Body of pancreas (tissue), 4 donors: Measurements from ENCODE around the gene ADGRA1. TPM values are rescaled to one million over a fixed set of nuclear protein-coding genes. Genes with fewer than 3 reads are reported as not detected.

Experiments
- ATAC-seq: fragments of 150-250 bp; one replicate; pipeline ENCODE4 v1.9.1; 2016
- DNase-seq, 4 donors: peaks; one replicate each; pipeline ENCODE4 v3.0.0-alpha.2; 2019
- H3K27ac ChIP-seq, 4 donors: fragments of 200-600 bp; sonication (generic); 1 replicate in 3 of 4; 2 replicates in 1 of 4; pipeline versions ENCODE4 v1.5.1 to v1.6.1; 2016 to 2019; ENCODE audit warnings: mild to moderate bottlenecking in 1 of 4, mixed read lengths in 1 of 4, moderate library complexity in 1 of 4
- H3K27me3 ChIP-seq, 2 donors: fragments of 200-600 bp; sonication (generic); one replicate each; pipeline ENCODE4 v1.6.0; 2016; ENCODE audit warnings: mild to moderate bottlenecking in 1 of 2
- H3K36me3 ChIP-seq, 2 donors: fragments of 200-600 bp; sonication (generic); replicated peaks in 1 of 2; 2 replicates each; pipeline ENCODE4 v1.5.1; 2016; ENCODE audit warnings: low read depth in 2 of 2; ENCODE audit not compliant: insufficient read depth in 1 of 2
- H3K4me1 ChIP-seq: fragments of 200-600 bp; sonication (generic); one replicate; pipeline ENCODE4 v1.6.0; 2016
- H3K4me3 ChIP-seq, 2 donors: fragments of 200-600 bp; sonication (generic); 1 replicate in 1 of 2; 2 replicates in 1 of 2; pipeline ENCODE4 v1.5.1; 2016 to 2019
- H3K9me3 ChIP-seq, 3 donors: fragments of 200-600 bp; sonication (generic); 1 replicate in 2 of 3; 2 replicates in 1 of 3; pipeline ENCODE4 v1.5.1; 2016
- POLR2A ChIP-seq, 3 donors: fragments of 450-650 bp; IDR thresholded peaks; one replicate each; pipeline ENCODE4 v1.6.1; 2016; ENCODE audit warnings: antibody characterized with exemption in 3 of 3, mild to moderate bottlenecking in 2 of 3
- WGBS, 2 donors: methylation state at CpG; one replicate each; pipeline ENCODE4 v1.1.5; 2017; 5-methylcytosine and 5-hydroxymethylcytosine counted together
- intact Hi-C: fragments of 100-400 bp; cut with DNase I; formaldehyde crosslinking; loops from one replicate; pipeline ENCODE4 v1.15.1; 2023
- total RNA-seq, 2 donors: library from RNA; depleted of rRNA; stranded (reverse); fragments of >200 nt; gene quantifications; one replicate each; pipeline ENCODE4 v1.1.0, GENCODE V29; 2016
- TF ChIP-seq, protein P1 (sequence below), 7 experiments: fragments of 450-650 bp in 4 of 7; fragments of 200-600 bp in 3 of 7; sonication (generic) in 3 of 7; IDR thresholded peaks; one replicate each; pipeline ENCODE4 v1.5.1; 2016 to 2019; ENCODE audit warnings: antibody characterized with exemption in 7 of 7

Gene ADGRA1
- total RNA-seq, 2 donors from 2014 or later = under 0.01 TPM; not detected in 1

DNA sequence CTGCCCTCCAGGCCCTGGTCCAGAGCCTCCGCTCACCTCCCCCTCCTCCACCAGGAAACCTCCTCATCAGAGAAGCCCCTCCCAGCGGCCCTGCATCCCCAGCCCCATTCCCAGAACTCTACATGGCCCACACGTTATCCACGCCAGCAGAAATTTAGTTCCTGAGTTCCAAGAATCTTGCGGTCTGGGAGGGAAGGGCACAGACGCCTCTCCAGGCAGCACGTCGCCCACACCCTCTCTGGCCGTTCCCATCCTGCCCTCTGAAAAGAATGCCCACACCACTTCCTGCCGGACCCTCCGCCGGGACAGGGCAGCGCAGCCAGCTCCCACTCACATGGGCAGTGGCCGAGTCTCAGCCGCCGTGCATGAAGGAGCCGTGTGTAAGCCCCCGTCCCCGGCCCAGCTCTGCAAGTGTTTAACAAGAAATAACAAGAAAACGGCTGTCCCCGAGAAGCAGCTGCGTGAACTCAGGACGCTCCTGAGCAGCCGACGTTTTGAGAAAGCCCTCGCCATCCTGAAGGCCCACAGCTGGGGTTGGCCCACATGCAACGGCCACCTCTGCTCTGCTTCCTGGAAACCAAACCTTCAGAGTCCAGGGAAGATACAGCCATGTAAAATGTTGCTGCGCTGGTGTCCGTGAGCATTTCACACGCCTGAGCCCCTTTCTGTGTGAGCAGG lies 17.4 kb downstream of the ADGRA1 start:
- intact Hi-C loops = no loop called here
- no peak overlapping the region for H3K27ac ChIP-seq
- no peaks in the 10 kb centered on the region for H3K36me3 ChIP-seq
- H3K4me1 ChIP-seq = peaks cover 22% of the 10 kb centered on the region
- H3K27me3 ChIP-seq = no peaks in the 10 kb centered on the region
- 66 to 71% methylated on average over 23 to 30 of the region's 30 CpGs for WGBS, 2 donors
- H3K9me3 ChIP-seq = peaks cover 0 to 4% (median 0%) of the 10 kb centered on the region in 3 donors
- H3K4me3 ChIP-seq = no peak overlapping the region
- no peak for DNase-seq
- TF ChIP-seq, protein P1, sequence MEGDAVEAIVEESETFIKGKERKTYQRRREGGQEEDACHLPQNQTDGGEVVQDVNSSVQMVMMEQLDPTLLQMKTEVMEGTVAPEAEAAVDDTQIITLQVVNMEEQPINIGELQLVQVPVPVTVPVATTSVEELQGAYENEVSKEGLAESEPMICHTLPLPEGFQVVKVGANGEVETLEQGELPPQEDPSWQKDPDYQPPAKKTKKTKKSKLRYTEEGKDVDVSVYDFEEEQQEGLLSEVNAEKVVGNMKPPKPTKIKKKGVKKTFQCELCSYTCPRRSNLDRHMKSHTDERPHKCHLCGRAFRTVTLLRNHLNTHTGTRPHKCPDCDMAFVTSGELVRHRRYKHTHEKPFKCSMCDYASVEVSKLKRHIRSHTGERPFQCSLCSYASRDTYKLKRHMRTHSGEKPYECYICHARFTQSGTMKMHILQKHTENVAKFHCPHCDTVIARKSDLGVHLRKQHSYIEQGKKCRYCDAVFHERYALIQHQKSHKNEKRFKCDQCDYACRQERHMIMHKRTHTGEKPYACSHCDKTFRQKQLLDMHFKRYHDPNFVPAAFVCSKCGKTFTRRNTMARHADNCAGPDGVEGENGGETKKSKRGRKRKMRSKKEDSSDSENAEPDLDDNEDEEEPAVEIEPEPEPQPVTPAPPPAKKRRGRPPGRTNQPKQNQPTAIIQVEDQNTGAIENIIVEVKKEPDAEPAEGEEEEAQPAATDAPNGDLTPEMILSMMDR (IDR thresholded peaks at IDR 0.05) = no peak
- TF ChIP-seq POLR2A (IDR thresholded peaks at IDR 0.05) = no peak
- ATAC-seq = no peak

- no peak for TF ChIP-seq POLR2A (IDR thresholded peaks at IDR 0.05)
- TF ChIP-seq, protein P1 (IDR thresholded peaks at IDR 0.05) = no peak
- ATAC-seq (no peak), DNase-seq (no peak)
- no peaks in the 10 kb centered on the region for H3K27me3 ChIP-seq
- WGBS, 2 donors = 58 to 95% methylated on average over 4 to 19 of the region's 19 CpGs
- H3K36me3 ChIP-seq = no peaks in the 10 kb centered on the region
- intact Hi-C loops = no loop called here
- H3K4me1 ChIP-seq = peaks cover 22% of the 10 kb centered on the region
- peaks cover 0 to 4% (median 0%) of the 10 kb centered on the region in 3 donors for H3K9me3 ChIP-seq
- no peak overlapping the region for H3K27ac ChIP-seq
- no peak overlapping the region for H3K4me3 ChIP-seq
Observed at GRCh38 chr10:133105686-133106390, 18.1 kb downstream of the ADGRA1 start.

- DNase-seq (no peak), ATAC-seq (no peak)
- intact Hi-C loops = no loop called here
- Histone ChIP-seq H3K4me3 (no peak overlapping the region), H3K27me3 (no peaks in the 10 kb centered on the region), H3K9me3 (peaks cover 0 to 4% (median 0%) of the 10 kb centered on the region in 3 donors), H3K27ac (no peak overlapping the region), H3K4me1 (peaks cover 19% of the 10 kb centered on the region), H3K36me3 (no peaks in the 10 kb centered on the region)
- TF ChIP-seq POLR2A (IDR thresholded peaks at IDR 0.05) = no peak
- TF ChIP-seq, protein P1 (IDR thresholded peaks at IDR 0.05) = no peak
- WGBS, 2 donors = 77 to 81% methylated on average over 10 to 18 of the region's 18 CpGs
Observed at GRCh38 chr10:133106516-133106915, 18.8 kb downstream of the ADGRA1 start.

DNA sequence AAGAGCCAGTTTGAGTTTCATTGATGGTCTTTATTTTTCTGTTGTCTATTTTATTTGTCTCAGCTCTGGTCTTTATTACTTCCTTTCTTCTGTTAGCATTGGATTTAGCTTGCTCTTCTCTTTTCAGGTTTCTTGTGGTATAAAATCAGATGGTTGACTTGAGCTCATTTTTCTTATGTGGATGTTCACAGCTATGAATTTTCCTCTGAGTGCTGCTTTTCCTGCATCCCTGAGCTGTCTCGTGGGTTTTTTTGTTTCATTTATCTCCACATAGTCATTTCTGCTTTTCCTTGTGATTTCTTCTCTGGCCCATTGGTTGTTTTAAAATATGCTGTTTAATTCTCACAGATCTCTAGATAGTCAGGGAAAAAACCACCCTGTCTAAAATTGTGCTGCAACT lies 19.7 kb downstream of the ADGRA1 start:
- H3K4me1 ChIP-seq = peaks cover 19% of the 10 kb centered on the region

More for the DNA sequence above, 19.7 kb downstream of the ADGRA1 start:
- DNase-seq = no peak
- no peak for TF ChIP-seq POLR2A (IDR thresholded peaks at IDR 0.05)
- TF ChIP-seq, protein P1 (IDR thresholded peaks at IDR 0.05) = no peak
- peaks cover 0 to 4% (median 0%) of the 10 kb centered on the region in 3 donors for H3K9me3 ChIP-seq
- no peak overlapping the region for H3K27ac ChIP-seq
- intact Hi-C loops = no loop called here
- ATAC-seq = no peak
- WGBS, 2 donors = 76 to 78% methylated on average over 1 of the region's 1 CpG
- H3K36me3 ChIP-seq = no peaks in the 10 kb centered on the region
- no peak overlapping the region for H3K4me3 ChIP-seq
- no peaks in the 10 kb centered on the region for H3K27me3 ChIP-seq
